ENCODE data around the gene TTI1. TPM values are rescaled to one million over a fixed set of nuclear protein-coding genes. Genes with fewer than 3 reads are reported as not detected.

Gene TTI1
- total RNA-seq, 1 donor from 2014 or later: 43.8 TPM

DNA sequence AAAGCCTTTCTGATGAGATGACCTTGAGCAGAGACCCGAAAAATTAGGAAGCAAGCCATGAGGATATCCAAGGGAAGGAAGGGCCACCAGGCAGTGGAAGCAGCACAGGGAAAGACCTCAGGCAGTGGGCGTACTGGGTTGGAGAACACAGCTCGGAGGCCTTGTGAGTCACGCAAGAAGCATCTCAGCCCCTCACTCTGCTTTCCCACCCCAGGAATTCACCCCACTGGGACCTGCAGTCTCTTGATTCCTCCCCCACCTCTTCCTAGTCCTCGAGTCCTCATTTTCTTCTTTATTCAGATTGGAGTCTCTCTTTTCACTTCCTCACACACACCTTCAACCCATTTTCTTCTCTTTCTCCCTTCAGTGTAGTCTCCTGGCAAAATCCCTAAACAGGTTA lies 27.3 kb upstream of the TTI1 start:
- Mint-ChIP-seq H3K27me3 (no peaks in the 10 kb centered on the region), H3K4me1 (ENCODE audit: unreplicated experiment) (peaks cover 11% of the 10 kb centered on the region), H3K36me3 (peaks cover 32% of the 10 kb centered on the region), H3K27ac (peak overlapping the region; percentile 22), H3K4me3 (no peak overlapping the region), H3K9me3 (no peaks in the 10 kb centered on the region)
- no peak for DNase-seq (ENCODE audit: extremely low spot score, unreplicated experiment)
- TF ChIP-seq, protein P1, sequence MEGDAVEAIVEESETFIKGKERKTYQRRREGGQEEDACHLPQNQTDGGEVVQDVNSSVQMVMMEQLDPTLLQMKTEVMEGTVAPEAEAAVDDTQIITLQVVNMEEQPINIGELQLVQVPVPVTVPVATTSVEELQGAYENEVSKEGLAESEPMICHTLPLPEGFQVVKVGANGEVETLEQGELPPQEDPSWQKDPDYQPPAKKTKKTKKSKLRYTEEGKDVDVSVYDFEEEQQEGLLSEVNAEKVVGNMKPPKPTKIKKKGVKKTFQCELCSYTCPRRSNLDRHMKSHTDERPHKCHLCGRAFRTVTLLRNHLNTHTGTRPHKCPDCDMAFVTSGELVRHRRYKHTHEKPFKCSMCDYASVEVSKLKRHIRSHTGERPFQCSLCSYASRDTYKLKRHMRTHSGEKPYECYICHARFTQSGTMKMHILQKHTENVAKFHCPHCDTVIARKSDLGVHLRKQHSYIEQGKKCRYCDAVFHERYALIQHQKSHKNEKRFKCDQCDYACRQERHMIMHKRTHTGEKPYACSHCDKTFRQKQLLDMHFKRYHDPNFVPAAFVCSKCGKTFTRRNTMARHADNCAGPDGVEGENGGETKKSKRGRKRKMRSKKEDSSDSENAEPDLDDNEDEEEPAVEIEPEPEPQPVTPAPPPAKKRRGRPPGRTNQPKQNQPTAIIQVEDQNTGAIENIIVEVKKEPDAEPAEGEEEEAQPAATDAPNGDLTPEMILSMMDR (conservative IDR thresholded peaks at IDR 0.05): no peak

- peak overlapping the region; percentile 22 for H3K27ac Mint-ChIP-seq
- H3K36me3 Mint-ChIP-seq: peaks cover 32% of the 10 kb centered on the region
- H3K4me3 Mint-ChIP-seq: no peak overlapping the region
- H3K9me3 Mint-ChIP-seq: no peaks in the 10 kb centered on the region
- no peaks in the 10 kb centered on the region for H3K27me3 Mint-ChIP-seq
- TF ChIP-seq, protein P1 (conservative IDR thresholded peaks at IDR 0.05): no peak
- no peak for DNase-seq (ENCODE audit: extremely low spot score, unreplicated experiment)
- H3K4me1 Mint-ChIP-seq (ENCODE audit: unreplicated experiment): peaks cover 15% of the 10 kb centered on the region
Observed at GRCh38 chr20:38059832-38060231, 26.6 kb upstream of the TTI1 start.

DNA sequence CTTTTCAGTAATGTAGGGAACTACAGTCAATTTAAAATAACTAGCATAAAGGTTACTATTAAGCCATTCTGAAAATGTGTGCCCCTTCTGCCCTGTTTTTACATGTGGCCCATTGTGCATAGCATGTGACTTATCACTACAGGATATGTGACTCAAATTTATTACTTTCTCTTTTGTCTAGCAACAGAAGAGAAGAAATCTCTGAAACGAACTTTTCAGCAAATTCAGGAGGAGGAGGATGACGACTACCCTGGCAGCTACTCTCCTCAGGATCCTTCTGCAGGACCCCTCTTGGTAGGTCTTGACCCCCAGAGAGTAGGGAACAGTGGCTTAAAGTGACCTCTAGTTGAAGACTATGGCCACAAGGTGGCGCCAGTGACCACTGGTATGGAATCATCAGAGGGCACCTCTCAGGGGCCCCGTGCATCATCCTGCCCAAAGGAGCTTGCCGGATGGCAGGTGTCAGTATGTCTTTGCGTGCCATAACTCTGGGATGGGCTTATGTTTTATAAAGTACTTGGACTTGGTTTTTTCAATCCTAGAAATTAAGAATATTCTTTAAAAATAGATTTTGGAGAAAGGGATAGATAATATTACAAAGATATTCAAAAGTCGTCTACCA lies 24.2 kb upstream of the TTI1 start:
- Mint-ChIP-seq H3K27ac (no peak overlapping the region), H3K4me1 (ENCODE audit: unreplicated experiment) (peaks cover 22% of the 10 kb centered on the region), H3K36me3 (peaks cover 24% of the 10 kb centered on the region), H3K4me3 (no peak overlapping the region), H3K9me3 (no peaks in the 10 kb centered on the region), H3K27me3 (no peaks in the 10 kb centered on the region)
- peak; percentile 84 for DNase-seq (ENCODE audit: extremely low spot score, unreplicated experiment)
- TF ChIP-seq, protein P1 (conservative IDR thresholded peaks at IDR 0.05): peak; percentile 97

DNA sequence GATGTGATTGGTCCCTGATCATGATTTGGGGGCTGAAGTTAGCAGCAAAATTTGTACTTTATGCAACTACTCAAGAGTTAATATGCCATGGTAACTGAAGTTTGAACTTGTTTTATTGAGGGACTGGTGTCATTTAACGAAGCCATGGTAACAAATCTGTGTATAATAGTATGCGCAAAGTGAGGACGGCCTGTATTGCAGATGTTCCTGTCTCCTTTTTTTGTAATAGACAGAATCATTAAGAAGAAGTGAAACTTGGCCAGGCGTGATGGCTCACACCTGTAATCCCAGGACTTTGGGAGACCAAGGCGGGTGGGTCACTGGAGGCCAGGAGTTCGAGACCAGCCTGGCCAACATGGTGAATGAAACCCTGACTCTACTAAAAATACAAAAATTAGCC lies 22.6 kb upstream of the TTI1 start:
- Mint-ChIP-seq H3K27me3 (no peaks in the 10 kb centered on the region), H3K4me3 (no peak overlapping the region), H3K36me3 (peaks cover 27% of the 10 kb centered on the region), H3K9me3 (no peaks in the 10 kb centered on the region), H3K27ac (peak overlapping the region; percentile 22), H3K4me1 (ENCODE audit: unreplicated experiment) (peaks cover 22% of the 10 kb centered on the region)
- TF ChIP-seq, protein P1 (conservative IDR thresholded peaks at IDR 0.05): no peak
- no peak for DNase-seq (ENCODE audit: extremely low spot score, unreplicated experiment)

DNA sequence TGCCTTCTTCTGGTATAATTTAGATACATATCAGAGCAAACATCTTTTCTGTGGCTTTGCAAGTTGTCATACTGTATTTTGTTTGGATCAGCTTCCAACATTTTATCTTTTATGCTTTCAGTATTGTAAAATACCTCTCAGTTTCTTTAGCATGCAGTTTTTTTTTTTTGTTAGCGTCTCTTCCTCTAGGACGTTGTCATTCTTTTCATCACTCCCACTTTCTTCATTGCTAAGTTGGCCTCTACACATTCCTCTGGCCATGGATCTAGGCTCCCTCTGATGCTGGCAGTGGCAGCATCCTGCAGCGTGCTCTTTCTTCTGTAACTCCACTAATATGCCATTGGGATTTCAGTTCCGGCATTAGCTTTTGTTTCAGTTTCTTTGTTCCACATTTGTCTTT lies 22.0 kb upstream of the TTI1 start:
- no peak overlapping the region for H3K4me3 Mint-ChIP-seq
- TF ChIP-seq, protein P1 (conservative IDR thresholded peaks at IDR 0.05): no peak
- no peaks in the 10 kb centered on the region for H3K9me3 Mint-ChIP-seq
- DNase-seq (ENCODE audit: extremely low spot score, unreplicated experiment): no peak
- H3K27me3 Mint-ChIP-seq: no peaks in the 10 kb centered on the region
- peak overlapping the region; percentile 22 for H3K27ac Mint-ChIP-seq
- H3K4me1 Mint-ChIP-seq (ENCODE audit: unreplicated experiment): peaks cover 24% of the 10 kb centered on the region
- peaks cover 24% of the 10 kb centered on the region for H3K36me3 Mint-ChIP-seq
